ENCODE measurements around the gene RHOXF2.
A peak's percentile ranks its signal among the peaks of the same experiment; 100 is the strongest.

RHOXF2 gene

DNA sequence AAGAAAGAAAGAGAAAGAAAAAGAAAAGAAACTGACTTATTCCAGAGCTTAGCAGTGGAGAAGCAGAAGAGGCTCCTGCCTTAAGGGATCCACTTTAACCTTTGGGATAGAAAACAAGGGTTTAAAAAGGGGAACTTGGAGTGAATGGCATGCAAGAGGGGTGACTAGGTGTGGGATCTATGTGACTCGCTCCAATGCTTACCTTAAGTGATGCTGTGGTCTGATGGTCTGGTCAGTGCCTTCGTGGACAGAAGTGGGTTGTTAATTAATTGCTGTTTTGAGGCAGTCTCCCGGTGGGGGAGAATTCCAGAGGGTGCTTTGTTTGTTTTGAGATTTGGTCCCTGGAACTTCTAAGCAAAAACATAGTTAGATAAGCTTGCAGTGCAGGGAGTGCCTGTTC, 21.6 kb upstream of the RHOXF2 start:
- Histone ChIP-seq H3K4me3 (ENCODE audit: low read depth, low read length) (no peak overlapping the region), H3K4me2 (ENCODE audit: low read length) (no peak overlapping the region), H3K79me1 (ENCODE audit: low read length) (no peaks in the 10 kb centered on the region), H4K8ac (ENCODE audit: low read depth, low read length) (no peak overlapping the region), H3K18ac (ENCODE audit: low read length) (no peak overlapping the region), H3K4me1 (ENCODE audit: control insufficient read depth in 1 of 2, insufficient read depth in 2 of 2, low read length in 2 of 2) (no peaks in the 10 kb centered on the region), H3K36me3 (ENCODE audit: control insufficient read depth in 1 of 2, insufficient read depth in 2 of 2, low read length in 2 of 2) (no peaks in the 10 kb centered on the region), H2BK12ac (ENCODE audit: low read length) (no peak overlapping the region), H3K9me3 (ENCODE audit: insufficient read depth, low read depth, low read length) (no peaks in the 10 kb centered on the region), H3K4ac (ENCODE audit: low read depth, low read length) (no peak overlapping the region), H2BK5ac (ENCODE audit: low read depth, low read length, poor library complexity) (no peak overlapping the region), H2AK5ac (ENCODE audit: low read length) (no peak overlapping the region), H3K27me3 (ENCODE audit: insufficient read depth, low read length) (no peaks in the 10 kb centered on the region), H3K79me2 (ENCODE audit: control insufficient read depth, insufficient read depth, low read length, poor library complexity) (no peaks in the 10 kb centered on the region), H4K91ac (ENCODE audit: low read depth, low read length) (no peak overlapping the region), H3K9ac (ENCODE audit: low read length) (no peak overlapping the region), H3K23ac (ENCODE audit: low read length) (no peak overlapping the region), H3K14ac (ENCODE audit: low read length) (no peak overlapping the region), H4K12ac (ENCODE audit: low read depth, low read length) (no peak overlapping the region), H2BK120ac (ENCODE audit: insufficient read depth, low read length, poor library complexity) (no peak overlapping the region), H2AFZ (ENCODE audit: insufficient read depth, low read length, poor library complexity) (no peak overlapping the region), H3K27ac (ENCODE audit: low read depth, low read length) (no peak overlapping the region)
- no peak for DNase-seq
- WGBS (ENCODE audit: extremely low coverage, insufficient coverage, insufficient read length): no CpG with 5 or more reads among the region's 3 CpGs

DNA sequence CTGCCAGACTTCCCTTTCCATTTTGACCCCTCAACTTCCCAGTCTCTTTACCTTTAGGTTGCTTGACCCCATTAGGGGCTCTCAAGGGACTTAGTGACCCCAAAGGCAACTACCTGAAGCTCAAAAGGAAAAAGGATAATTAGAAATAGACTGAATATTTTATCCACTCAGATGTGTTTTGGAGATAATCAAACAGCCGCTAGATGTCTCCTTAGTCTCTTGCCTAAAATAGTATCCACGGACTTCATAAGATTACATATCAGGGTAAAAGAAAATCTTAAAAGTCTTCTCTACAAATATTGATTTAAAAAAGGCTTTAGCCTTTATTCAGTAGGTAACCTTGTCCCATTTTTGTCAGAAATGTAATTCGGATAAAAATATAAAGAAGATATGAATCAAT, 21.0 kb upstream of the RHOXF2 start:
- Histone ChIP-seq H4K8ac (ENCODE audit: low read depth, low read length) (no peak overlapping the region), H3K27ac (ENCODE audit: low read depth, low read length) (no peak overlapping the region), H3K4me1 (ENCODE audit: control insufficient read depth in 1 of 2, insufficient read depth in 2 of 2, low read length in 2 of 2) (no peaks in the 10 kb centered on the region), H3K79me1 (ENCODE audit: low read length) (no peaks in the 10 kb centered on the region), H3K79me2 (ENCODE audit: control insufficient read depth, insufficient read depth, low read length, poor library complexity) (no peaks in the 10 kb centered on the region), H3K4ac (ENCODE audit: low read depth, low read length) (no peak overlapping the region), H3K36me3 (ENCODE audit: control insufficient read depth in 1 of 2, insufficient read depth in 2 of 2, low read length in 2 of 2) (no peaks in the 10 kb centered on the region), H3K14ac (ENCODE audit: low read length) (no peak overlapping the region), H3K18ac (ENCODE audit: low read length) (no peak overlapping the region), H2BK120ac (ENCODE audit: insufficient read depth, low read length, poor library complexity) (no peak overlapping the region), H3K23ac (ENCODE audit: low read length) (no peak overlapping the region), H3K9ac (ENCODE audit: low read length) (no peak overlapping the region), H2BK5ac (ENCODE audit: low read depth, low read length, poor library complexity) (no peak overlapping the region), H3K9me3 (ENCODE audit: insufficient read depth, low read depth, low read length) (no peaks in the 10 kb centered on the region), H4K12ac (ENCODE audit: low read depth, low read length) (no peak overlapping the region), H2AFZ (ENCODE audit: insufficient read depth, low read length, poor library complexity) (no peak overlapping the region), H3K4me3 (ENCODE audit: low read depth, low read length) (no peak overlapping the region), H3K4me2 (ENCODE audit: low read length) (no peak overlapping the region), H2BK12ac (ENCODE audit: low read length) (no peak overlapping the region), H3K27me3 (ENCODE audit: insufficient read depth, low read length) (no peaks in the 10 kb centered on the region), H4K91ac (ENCODE audit: low read depth, low read length) (no peak overlapping the region), H2AK5ac (ENCODE audit: low read length) (no peak overlapping the region)
- no peak for DNase-seq
- WGBS (ENCODE audit: extremely low coverage, insufficient coverage, insufficient read length): no CpG with 5 or more reads among the region's 3 CpGs

- no peak overlapping the region for H2BK12ac ChIP-seq (ENCODE audit: low read length)
- H3K4me3 ChIP-seq (ENCODE audit: low read depth, low read length): no peak overlapping the region
- no peak overlapping the region for H3K23ac ChIP-seq (ENCODE audit: low read length)
- H3K9me3 ChIP-seq (ENCODE audit: insufficient read depth, low read depth, low read length): no peaks in the 10 kb centered on the region
- DNase-seq: no peak
- no peak overlapping the region for H3K4ac ChIP-seq (ENCODE audit: low read depth, low read length)
- no peaks in the 10 kb centered on the region for H3K79me1 ChIP-seq (ENCODE audit: low read length)
- H3K79me2 ChIP-seq (ENCODE audit: control insufficient read depth, insufficient read depth, low read length, poor library complexity): no peaks in the 10 kb centered on the region
- no peak overlapping the region for H3K4me2 ChIP-seq (ENCODE audit: low read length)
- H4K8ac ChIP-seq (ENCODE audit: low read depth, low read length): no peak overlapping the region
- H3K36me3 ChIP-seq (ENCODE audit: control insufficient read depth in 1 of 2, insufficient read depth in 2 of 2, low read length in 2 of 2): no peaks in the 10 kb centered on the region
- no peak overlapping the region for H2BK120ac ChIP-seq (ENCODE audit: insufficient read depth, low read length, poor library complexity)
- no CpG with 5 or more reads among the region's 11 CpGs for WGBS (ENCODE audit: extremely low coverage, insufficient coverage, insufficient read length)
- H2AFZ ChIP-seq (ENCODE audit: insufficient read depth, low read length, poor library complexity): no peak overlapping the region
- H4K91ac ChIP-seq (ENCODE audit: low read depth, low read length): no peak overlapping the region
- no peaks in the 10 kb centered on the region for H3K27me3 ChIP-seq (ENCODE audit: insufficient read depth, low read length)
- H3K4me1 ChIP-seq (ENCODE audit: control insufficient read depth in 1 of 2, insufficient read depth in 2 of 2, low read length in 2 of 2): peaks cover 0 to 5% of the 10 kb centered on the region in 2 experiments
- H4K12ac ChIP-seq (ENCODE audit: low read depth, low read length): no peak overlapping the region
- no peak overlapping the region for H3K18ac ChIP-seq (ENCODE audit: low read length)
- H2BK5ac ChIP-seq (ENCODE audit: low read depth, low read length, poor library complexity): no peak overlapping the region
- H3K14ac ChIP-seq (ENCODE audit: low read length): no peak overlapping the region
- H3K27ac ChIP-seq (ENCODE audit: low read depth, low read length): no peak overlapping the region
- no peak overlapping the region for H2AK5ac ChIP-seq (ENCODE audit: low read length)
- no peak overlapping the region for H3K9ac ChIP-seq (ENCODE audit: low read length)
Measured at GRCh38 chrX:120140293-120140981, 18.0 kb upstream of the RHOXF2 start.

DNA sequence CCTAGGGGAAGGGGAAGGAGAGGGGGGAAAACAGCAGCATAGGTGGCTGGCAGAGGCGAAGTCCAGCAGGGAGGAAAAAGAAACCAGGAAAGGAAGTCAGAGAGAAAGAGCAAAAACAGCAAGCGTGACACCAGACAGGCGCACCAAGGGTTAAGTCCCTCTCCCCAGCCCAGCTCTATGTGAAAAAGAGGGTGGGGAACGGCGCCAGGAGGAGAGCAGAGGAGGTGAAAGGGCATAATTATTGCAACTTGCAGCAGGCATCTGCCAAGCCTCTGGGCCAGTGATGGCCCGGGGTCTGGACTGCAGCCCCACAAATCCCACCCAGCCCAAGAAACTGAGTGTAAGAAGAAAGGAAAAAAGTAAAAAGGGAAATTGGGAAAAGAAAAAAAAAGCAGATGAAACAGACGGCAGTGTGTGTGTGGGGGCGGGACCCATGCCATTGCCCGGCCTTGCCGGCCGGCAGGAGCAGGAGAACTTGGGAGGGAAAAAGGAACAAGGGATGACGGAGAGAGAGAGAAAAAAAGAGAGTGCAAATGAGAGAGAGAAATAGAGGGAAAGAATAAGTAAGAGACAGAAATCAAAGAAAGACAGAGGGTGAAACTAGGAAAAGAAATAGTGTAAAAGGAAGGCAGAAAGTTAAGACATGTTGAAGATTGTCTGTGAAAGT, 14.1 kb upstream of the RHOXF2 start:
- H2AK5ac ChIP-seq (ENCODE audit: low read length): no peak overlapping the region
- H3K79me2 ChIP-seq (ENCODE audit: control insufficient read depth, insufficient read depth, low read length, poor library complexity): no peaks in the 10 kb centered on the region
- no peak overlapping the region for H3K27ac ChIP-seq (ENCODE audit: low read depth, low read length)
- no peak overlapping the region for H2BK120ac ChIP-seq (ENCODE audit: insufficient read depth, low read length, poor library complexity)
- no peak overlapping the region for H4K8ac ChIP-seq (ENCODE audit: low read depth, low read length)
- H3K4me1 ChIP-seq (ENCODE audit: control insufficient read depth in 1 of 2, insufficient read depth in 2 of 2, low read length in 2 of 2): peaks cover 0 to 5% of the 10 kb centered on the region in 2 experiments
- no peak overlapping the region for H3K4ac ChIP-seq (ENCODE audit: low read depth, low read length)
- peaks cover 9% of the 10 kb centered on the region for H3K9me3 ChIP-seq (ENCODE audit: insufficient read depth, low read depth, low read length)
- no peaks in the 10 kb centered on the region for H3K27me3 ChIP-seq (ENCODE audit: insufficient read depth, low read length)
- no peak overlapping the region for H2AFZ ChIP-seq (ENCODE audit: insufficient read depth, low read length, poor library complexity)
- H3K23ac ChIP-seq (ENCODE audit: low read length): no peak overlapping the region
- DNase-seq: no peak
- H4K91ac ChIP-seq (ENCODE audit: low read depth, low read length): peak overlapping the region; percentile 47
- no peaks in the 10 kb centered on the region for H3K79me1 ChIP-seq (ENCODE audit: low read length)
- peak overlapping the region; percentile 44 for H3K4me2 ChIP-seq (ENCODE audit: low read length)
- H2BK12ac ChIP-seq (ENCODE audit: low read length): no peak overlapping the region
- no peak overlapping the region for H2BK5ac ChIP-seq (ENCODE audit: low read depth, low read length, poor library complexity)
- H3K14ac ChIP-seq (ENCODE audit: low read length): no peak overlapping the region
- peaks cover 0 to 3% of the 10 kb centered on the region in 2 experiments for H3K36me3 ChIP-seq (ENCODE audit: control insufficient read depth in 1 of 2, insufficient read depth in 2 of 2, low read length in 2 of 2)
- no peak overlapping the region for H4K12ac ChIP-seq (ENCODE audit: low read depth, low read length)
- H3K18ac ChIP-seq (ENCODE audit: low read length): no peak overlapping the region
- no peak overlapping the region for H3K9ac ChIP-seq (ENCODE audit: low read length)
- no peak overlapping the region for H3K4me3 ChIP-seq (ENCODE audit: low read depth, low read length)
- no CpG with 5 or more reads among the region's 12 CpGs for WGBS (ENCODE audit: extremely low coverage, insufficient coverage, insufficient read length)
